Fibroblast of skin of scalp (primary cell): ENCODE data around the gene KIAA1671.

ENCODE experiments used
- DNase-seq: peaks from one replicate; pipeline ENCODE4 v3.0.0-alpha.2; 2013

The KIAA1671 gene

GRCh38 chr22:24981656-24982055 lies 29.1 kb downstream of the KIAA1671 start:
- DNase-seq, result no peak

- DNase-seq, result no peak
Measured at GRCh38 chr22:24982301-24983056, 30.0 kb downstream of the KIAA1671 start.

GRCh38 chr22:24983151-24983550 lies 30.6 kb downstream of the KIAA1671 start:
- no peak for DNase-seq

- no peak for DNase-seq
Measured at GRCh38 chr22:24984122-24984521, 31.6 kb downstream of the KIAA1671 start.

- DNase-seq, result peak; percentile 60
Measured at GRCh38 chr22:24985826-24986214, 33.3 kb downstream of the KIAA1671 start.

GRCh38 chr22:24986816-24987215 lies 34.3 kb downstream of the KIAA1671 start:
- DNase-seq, result no peak

- DNase-seq, result no peak
Measured at GRCh38 chr22:24989135-24989534, 36.6 kb downstream of the KIAA1671 start.

- DNase-seq, result no peak
Measured at GRCh38 chr22:24989541-24989951, 37.0 kb downstream of the KIAA1671 start.

GRCh38 chr22:24990344-24990905 lies 37.9 kb downstream of the KIAA1671 start:
- no peak for DNase-seq

- DNase-seq, result no peak
Measured at GRCh38 chr22:24992946-24993345, 40.4 kb downstream of the KIAA1671 start.

- DNase-seq, result peak; percentile 14
Measured at GRCh38 chr22:24994070-24994763, 41.7 kb downstream of the KIAA1671 start.

GRCh38 chr22:24995649-24996180 lies 43.2 kb downstream of the KIAA1671 start:
- no peak for DNase-seq

GRCh38 chr22:24996420-24996952 lies 44.0 kb downstream of the KIAA1671 start:
- peak; percentile 53 for DNase-seq

GRCh38 chr22:24997023-24997422 lies 44.5 kb downstream of the KIAA1671 start:
- no peak for DNase-seq

GRCh38 chr22:25000686-25001085 lies 48.2 kb downstream of the KIAA1671 start:
- no peak for DNase-seq

- DNase-seq, result no peak
Measured at GRCh38 chr22:25002241-25002985, 49.9 kb downstream of the KIAA1671 start.

- no peak for DNase-seq
Measured at GRCh38 chr22:25006354-25006753, 53.8 kb downstream of the KIAA1671 start.

GRCh38 chr22:25007444-25008106 lies 55.1 kb downstream of the KIAA1671 start:
- DNase-seq, result no peak

GRCh38 chr22:25008666-25009065 lies 56.1 kb downstream of the KIAA1671 start:
- DNase-seq, result no peak

GRCh38 chr22:25012741-25013143 lies 60.2 kb downstream of the KIAA1671 start:
- DNase-seq, result no peak

- DNase-seq, result no peak
Measured at GRCh38 chr22:25013607-25014006, 61.1 kb downstream of the KIAA1671 start.
